BLaER1 (cell line): ENCODE data around the gene WDFY2.

Experiments used
- H3K27ac ChIP-seq: shearing (Covaris generic); formaldehyde crosslinking; 2 replicates; pipeline ENCODE4 v1.8.1; 2022
- H3K27me3 ChIP-seq: shearing (Covaris generic); formaldehyde crosslinking; 2 replicates; pipeline ENCODE4 v1.8.1; 2022
- H3K36me3 ChIP-seq: shearing (Covaris generic); formaldehyde crosslinking; 2 replicates; pipeline ENCODE4 v1.8.1; 2022
- H3K4me1 ChIP-seq: shearing (Covaris generic); formaldehyde crosslinking; 2 replicates; pipeline ENCODE4 v1.8.1; 2022
- H3K4me2 ChIP-seq: shearing (Covaris generic); formaldehyde crosslinking; 2 replicates; pipeline ENCODE4 v1.8.1; 2022
- H3K4me3 ChIP-seq: shearing (Covaris generic); formaldehyde crosslinking; 2 replicates; pipeline ENCODE4 v1.8.1; 2022
- H3K9ac ChIP-seq: shearing (Covaris generic); formaldehyde crosslinking; 2 replicates; pipeline ENCODE4 v1.8.1; 2022
- H3K9me3 ChIP-seq: shearing (Covaris generic); formaldehyde crosslinking; 2 replicates; pipeline ENCODE4 v1.8.1; 2022
- H4K20me1 ChIP-seq: shearing (Covaris generic); formaldehyde crosslinking; 2 replicates; pipeline ENCODE4 v1.8.1; 2022
- Cebpa-rat ChIP-seq: shearing (Covaris generic); IDR thresholded peaks from 2 replicates; pipeline ENCODE4 v1.8.1; 2022

WDFY2 gene

DNA sequence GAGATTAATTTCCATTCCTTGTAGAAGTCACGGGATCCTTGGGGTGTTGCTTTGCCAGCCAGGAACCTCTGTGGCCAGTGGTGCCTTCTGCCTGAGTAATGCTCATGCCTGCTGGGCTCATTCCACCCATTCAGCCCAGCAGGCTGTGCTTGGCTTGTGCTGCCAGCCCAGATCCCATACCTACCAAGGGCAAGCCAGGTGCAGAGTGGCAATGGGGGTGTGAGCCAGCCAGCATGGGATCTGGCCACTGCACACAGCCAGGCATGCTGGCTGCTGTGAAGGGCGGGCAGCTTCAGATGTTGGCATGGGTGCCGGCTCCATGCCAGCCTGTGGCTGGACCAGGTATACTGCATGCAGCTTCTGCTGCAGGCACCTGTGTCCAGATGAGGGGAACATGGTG is 42.5 kb downstream of the WDFY2 start:
- Histone ChIP-seq H3K4me2 (no peak overlapping the region), H3K9me3 (peaks cover 12% of the 10 kb centered on the region), H3K9ac (no peak overlapping the region), H3K36me3 (peaks cover 8% of the 10 kb centered on the region; the same call in 1 of the 2 replicates), H3K4me3 (no peak overlapping the region), H3K27ac (no peak overlapping the region), H4K20me1 (peaks cover 64% of the 10 kb centered on the region), H3K27me3 (no peaks in the 10 kb centered on the region), H3K4me1 (peaks cover 11% of the 10 kb centered on the region; the same call in 1 of the 2 replicates)
- no peak for TF ChIP-seq Cebpa-rat

DNA sequence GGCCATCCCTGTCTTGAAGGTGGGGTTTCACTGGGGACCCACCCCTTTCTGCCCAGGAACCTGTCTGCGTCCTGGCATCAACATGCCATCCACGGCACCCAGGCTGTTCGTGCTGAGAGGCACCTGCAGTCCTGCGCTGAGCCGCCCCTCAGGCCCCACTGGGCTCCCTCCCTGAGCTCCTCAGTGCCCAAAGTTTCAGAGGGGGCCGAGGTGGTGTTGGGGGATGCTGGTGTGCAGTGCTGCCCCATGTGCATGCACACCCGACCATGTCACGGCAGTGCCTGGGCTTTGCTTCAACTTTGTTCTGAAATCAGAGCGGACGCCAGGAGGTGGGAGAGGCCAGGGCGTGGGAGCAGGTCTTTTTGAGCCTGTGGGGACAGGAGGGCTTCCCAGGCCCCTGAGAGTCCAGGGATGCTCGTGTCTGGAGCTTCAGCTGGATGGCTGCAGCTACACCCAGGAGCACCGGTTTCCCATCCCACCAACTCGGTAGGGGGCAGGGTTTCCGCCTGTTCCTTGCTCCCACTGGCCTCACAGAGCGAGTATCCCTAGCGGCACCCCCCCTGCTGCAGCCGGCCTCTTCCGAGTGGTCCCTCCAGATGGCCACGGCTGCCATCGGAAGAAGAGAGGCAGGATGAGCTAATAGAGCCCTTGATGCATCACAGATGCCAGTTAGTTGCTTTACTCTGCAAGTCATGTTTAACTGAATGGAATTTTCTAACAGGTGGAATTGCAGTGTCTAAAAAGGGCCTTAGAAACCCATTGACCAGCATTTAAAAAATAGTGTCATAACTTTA is 44.0 kb downstream of the WDFY2 start:
- no peak overlapping the region for H3K27ac ChIP-seq
- no peak for TF ChIP-seq Cebpa-rat
- H3K9me3 ChIP-seq: peaks cover 12% of the 10 kb centered on the region
- peaks cover 55% of the 10 kb centered on the region for H4K20me1 ChIP-seq
- H3K4me1 ChIP-seq: peaks cover 7% of the 10 kb centered on the region; the same call in 1 of the 2 replicates
- H3K4me3 ChIP-seq: no peak overlapping the region
- no peak overlapping the region for H3K4me2 ChIP-seq
- no peak overlapping the region for H3K9ac ChIP-seq
- peaks cover 8% of the 10 kb centered on the region; the same call in 1 of the 2 replicates for H3K36me3 ChIP-seq
- no peaks in the 10 kb centered on the region for H3K27me3 ChIP-seq

- H3K9me3 ChIP-seq: peaks cover 12% of the 10 kb centered on the region
- H3K27me3 ChIP-seq: no peaks in the 10 kb centered on the region
- no peak for TF ChIP-seq Cebpa-rat
- no peak overlapping the region for H3K27ac ChIP-seq
- H3K9ac ChIP-seq: no peak overlapping the region
- H3K4me1 ChIP-seq: no peaks in the 10 kb centered on the region
- H4K20me1 ChIP-seq: peaks cover 48% of the 10 kb centered on the region
- H3K4me2 ChIP-seq: no peak overlapping the region
- H3K36me3 ChIP-seq: peaks cover 8% of the 10 kb centered on the region; the same call in 1 of the 2 replicates
- no peak overlapping the region for H3K4me3 ChIP-seq
Measured at GRCh38 chr13:51629491-51630287, 45.4 kb downstream of the WDFY2 start.

GRCh38 chr13:51630288-51630615 is 46.0 kb downstream of the WDFY2 start:
- TF ChIP-seq Cebpa-rat: no peak
- H3K4me2 ChIP-seq: no peak overlapping the region
- no peaks in the 10 kb centered on the region for H3K4me1 ChIP-seq
- no peaks in the 10 kb centered on the region for H3K27me3 ChIP-seq
- H3K9ac ChIP-seq: no peak overlapping the region
- no peak overlapping the region for H3K4me3 ChIP-seq
- peaks cover 12% of the 10 kb centered on the region for H3K9me3 ChIP-seq
- peaks cover 8% of the 10 kb centered on the region; the same call in 1 of the 2 replicates for H3K36me3 ChIP-seq
- H3K27ac ChIP-seq: no peak overlapping the region
- peaks cover 43% of the 10 kb centered on the region for H4K20me1 ChIP-seq

DNA sequence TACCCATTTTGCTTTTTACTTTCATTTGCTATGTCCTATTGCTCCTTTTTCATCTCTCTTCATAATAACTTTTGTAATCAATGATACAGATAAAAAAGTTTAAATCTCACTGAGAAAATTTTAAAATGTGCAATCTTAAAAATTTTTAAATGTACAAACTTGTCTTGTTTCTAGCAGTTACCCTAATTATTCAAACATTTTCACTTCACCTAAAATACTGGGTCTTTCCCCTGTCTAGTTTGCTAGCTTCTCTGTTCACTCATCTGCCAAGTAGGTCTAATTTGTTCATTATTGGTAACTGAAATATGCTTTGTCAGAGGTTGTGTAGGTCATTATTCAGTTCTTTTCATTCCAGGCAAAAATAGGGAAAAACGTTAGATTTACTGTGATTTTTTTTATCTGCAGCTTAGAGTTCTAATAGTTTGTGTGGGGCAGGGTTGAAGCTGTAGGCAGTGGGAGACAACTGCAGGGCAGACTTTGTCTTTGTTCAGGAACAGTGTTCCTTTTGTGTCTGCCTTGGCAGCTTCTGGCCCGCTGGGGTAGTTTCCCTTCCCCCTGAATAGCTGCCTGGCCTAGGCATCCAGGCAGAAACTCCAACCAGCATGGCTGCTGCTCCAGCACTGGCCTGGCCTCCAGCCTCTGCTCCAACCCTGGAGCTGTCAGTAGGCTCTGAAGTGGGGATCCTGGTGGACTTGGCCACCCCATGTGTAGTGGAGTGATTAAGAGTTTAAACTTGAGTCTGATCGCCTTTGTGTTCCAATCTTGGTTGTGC is 48.5 kb downstream of the WDFY2 start:
- no peak for TF ChIP-seq Cebpa-rat
- H3K27me3 ChIP-seq: no peaks in the 10 kb centered on the region
- H3K4me1 ChIP-seq: no peaks in the 10 kb centered on the region
- no peak overlapping the region for H3K4me3 ChIP-seq
- H3K36me3 ChIP-seq: peaks cover 6% of the 10 kb centered on the region; the same call in 1 of the 2 replicates
- no peak overlapping the region for H3K27ac ChIP-seq
- H4K20me1 ChIP-seq: peaks cover 45% of the 10 kb centered on the region
- peaks cover 6% of the 10 kb centered on the region for H3K9me3 ChIP-seq
- H3K9ac ChIP-seq: no peak overlapping the region
- H3K4me2 ChIP-seq: no peak overlapping the region

- Histone ChIP-seq H3K27me3 (no peaks in the 10 kb centered on the region), H3K9me3 (no peaks in the 10 kb centered on the region), H3K4me1 (no peaks in the 10 kb centered on the region), H3K4me2 (no peak overlapping the region), H3K27ac (no peak overlapping the region), H3K9ac (no peak overlapping the region), H3K4me3 (no peak overlapping the region), H4K20me1 (peaks cover 30% of the 10 kb centered on the region), H3K36me3 (no peaks in the 10 kb centered on the region)
- TF ChIP-seq Cebpa-rat: no peak
Measured at GRCh38 chr13:51635137-51635878, 51.0 kb downstream of the WDFY2 start.

GRCh38 chr13:51636349-51636890 is 52.2 kb downstream of the WDFY2 start:
- Histone ChIP-seq H3K4me1 (no peaks in the 10 kb centered on the region), H3K9ac (no peak overlapping the region), H3K4me2 (no peak overlapping the region), H3K9me3 (no peaks in the 10 kb centered on the region), H3K4me3 (no peak overlapping the region), H4K20me1 (peaks cover 30% of the 10 kb centered on the region), H3K36me3 (no peaks in the 10 kb centered on the region), H3K27ac (no peak overlapping the region), H3K27me3 (no peaks in the 10 kb centered on the region)
- no peak for TF ChIP-seq Cebpa-rat

DNA sequence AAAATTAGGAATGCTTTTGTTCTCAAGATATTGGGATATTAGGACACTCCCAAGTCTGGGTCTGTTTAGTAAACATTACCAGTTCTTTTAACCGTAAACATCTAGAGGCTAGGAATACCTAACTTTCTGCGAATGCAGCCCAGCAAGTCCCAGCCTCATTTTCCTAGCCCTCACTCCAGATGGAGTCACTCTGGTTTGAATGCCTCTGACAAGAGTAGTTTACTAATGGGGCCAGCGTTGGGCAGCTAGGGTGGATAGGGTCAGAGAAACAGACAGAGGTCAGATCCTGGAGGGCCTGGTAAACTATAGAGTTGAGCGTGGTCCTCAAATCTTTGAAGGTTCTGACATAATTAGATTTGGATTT is 53.6 kb downstream of the WDFY2 start:
- Histone ChIP-seq H3K27ac (no peak overlapping the region), H3K27me3 (no peaks in the 10 kb centered on the region), H4K20me1 (peaks cover 28% of the 10 kb centered on the region), H3K36me3 (no peaks in the 10 kb centered on the region), H3K4me2 (no peak overlapping the region), H3K9me3 (0 out of 2 replicates have a peak, but pooled peaks cover 4% of the 10 kb centered on the region), H3K9ac (no peak overlapping the region), H3K4me3 (no peak overlapping the region), H3K4me1 (no peaks in the 10 kb centered on the region)
- no peak for TF ChIP-seq Cebpa-rat

DNA sequence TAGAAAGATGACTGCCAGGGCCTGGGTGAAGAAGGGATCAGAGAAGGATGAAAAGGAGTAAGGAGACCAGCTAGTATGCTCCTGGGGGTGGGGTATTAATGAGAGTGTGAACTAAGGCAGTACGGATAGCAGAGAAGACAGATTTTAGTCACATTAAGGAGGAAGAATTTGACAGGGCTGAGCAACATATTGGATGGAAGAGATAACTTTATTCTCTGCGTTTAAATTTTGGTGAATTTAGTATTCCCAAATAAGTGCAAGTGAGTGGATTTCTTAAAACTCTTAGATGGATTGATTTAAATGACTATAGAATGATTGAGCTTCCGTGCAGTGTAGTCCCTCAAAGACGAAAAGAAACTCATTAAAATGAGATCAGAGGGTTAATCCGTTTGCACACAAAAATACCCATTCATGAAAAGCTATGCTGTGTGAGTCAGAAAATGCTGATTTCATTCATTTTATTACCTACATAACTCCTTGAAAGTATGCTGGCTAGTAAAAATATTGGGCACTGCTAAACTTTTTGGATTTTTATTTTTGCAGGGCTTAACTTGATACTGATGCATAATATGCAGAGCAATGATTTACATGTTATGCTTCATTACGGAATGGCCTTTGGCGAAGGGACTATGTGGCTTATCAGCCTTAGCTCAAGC is 54.1 kb downstream of the WDFY2 start:
- H3K4me2 ChIP-seq: no peak overlapping the region
- 0 out of 2 replicates have a peak, but pooled peaks cover 4% of the 10 kb centered on the region for H3K9me3 ChIP-seq
- H3K27me3 ChIP-seq: no peaks in the 10 kb centered on the region
- peaks cover 3% of the 10 kb centered on the region for H3K4me1 ChIP-seq
- H3K36me3 ChIP-seq: no peaks in the 10 kb centered on the region
- peaks cover 23% of the 10 kb centered on the region for H4K20me1 ChIP-seq
- no peak overlapping the region for H3K27ac ChIP-seq
- no peak for TF ChIP-seq Cebpa-rat
- H3K4me3 ChIP-seq: no peak overlapping the region
- no peak overlapping the region for H3K9ac ChIP-seq
